Measurements from ENCODE around the gene ARMC2.
"Not testable (repeated sequence)": the region's sequence is repeated elsewhere in the genome, so short reads cannot be mapped to it uniquely, and the experiment has no call there.

The ARMC2 gene

DNA sequence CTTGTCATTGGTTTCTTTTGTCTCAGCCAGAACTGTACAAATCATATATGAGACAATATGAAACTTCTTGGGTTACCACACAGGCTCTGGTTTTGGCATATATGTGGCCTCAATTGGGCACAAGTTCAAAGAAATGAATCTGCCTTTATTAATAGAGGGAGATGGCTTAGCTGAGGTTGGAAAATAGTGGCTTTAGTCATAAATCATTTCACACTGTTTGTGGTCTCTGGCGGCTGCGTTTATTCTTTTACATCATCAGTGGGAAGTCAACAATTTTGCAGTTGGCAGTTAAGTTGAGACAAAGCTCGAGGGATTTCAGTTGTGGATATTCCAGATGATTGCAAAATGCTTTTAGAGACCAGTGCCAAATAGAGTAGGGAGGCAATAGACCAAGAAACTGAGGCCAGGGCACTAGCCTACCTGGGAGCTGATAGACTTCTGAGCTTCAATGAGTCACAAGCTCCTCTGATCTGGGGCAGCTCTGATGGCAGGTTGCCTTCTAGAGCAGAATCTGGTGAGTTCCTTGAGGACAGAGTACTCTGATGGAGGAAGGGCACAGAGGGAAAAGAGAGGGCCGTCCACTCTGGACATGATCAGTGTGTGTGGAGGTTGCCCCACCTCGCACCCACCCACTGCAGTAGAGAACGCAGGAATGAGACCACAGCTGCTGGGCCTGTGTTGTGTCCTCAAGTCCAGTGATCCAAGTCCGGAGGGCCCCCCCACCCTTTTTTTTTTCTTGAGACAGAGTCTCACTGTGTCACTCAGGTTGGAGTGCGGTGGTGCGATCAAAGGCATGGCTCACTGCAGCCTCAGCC, 73.5 kb downstream of the ARMC2 start:
- DNase-seq: no peak

GRCh38 chr6:108922499-108922898, 74.3 kb downstream of the ARMC2 start:
- DNase-seq: no peak

GRCh38 chr6:108927927-108928326, 79.7 kb downstream of the ARMC2 start:
- no peak for DNase-seq

DNA sequence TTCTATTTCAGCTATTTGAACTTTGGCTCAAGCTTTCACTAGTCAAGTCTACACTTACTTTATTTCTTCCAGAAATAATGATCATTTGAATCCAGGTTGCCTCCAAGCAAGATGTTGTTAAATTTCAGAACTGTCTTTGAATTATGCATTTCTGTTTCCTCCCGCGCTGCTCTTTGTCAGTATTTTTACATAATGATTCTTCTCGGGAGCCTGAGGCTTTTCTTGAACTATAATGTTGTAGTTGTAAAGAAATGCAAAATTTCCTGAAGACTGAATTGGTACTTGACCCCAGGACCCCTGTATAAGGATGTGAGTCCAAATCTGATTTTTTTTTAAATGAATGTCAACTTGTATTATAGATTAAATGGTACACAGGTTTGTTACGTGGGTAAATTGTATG, 80.4 kb downstream of the ARMC2 start:
- no peak for DNase-seq

GRCh38 chr6:108931090-108931489, 82.9 kb downstream of the ARMC2 start:
- DNase-seq: not testable (repeated sequence)

DNA sequence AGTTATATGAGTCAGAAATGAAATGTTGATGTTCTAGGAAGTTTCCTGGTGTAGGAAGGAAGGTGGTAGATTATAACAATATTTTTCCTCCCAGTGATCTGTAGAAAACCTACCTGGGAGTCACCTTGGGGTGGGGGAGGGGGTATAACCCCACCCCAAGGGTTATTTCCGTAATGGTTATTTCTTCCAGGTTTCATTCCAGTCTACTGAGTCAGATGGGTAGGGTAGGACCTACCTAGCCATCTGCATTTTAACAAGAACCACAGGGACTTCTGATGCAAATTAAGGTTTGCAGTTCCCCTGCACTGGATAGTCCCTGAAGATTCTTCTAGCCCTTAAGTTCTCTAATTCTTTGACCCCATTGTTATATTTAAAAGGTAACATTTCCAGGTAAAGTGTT, 88.9 kb downstream of the ARMC2 start:
- no peak for DNase-seq

- no peak for DNase-seq
Observed at GRCh38 chr6:108940741-108941140, 92.5 kb downstream of the ARMC2 start.

- no peak for DNase-seq
Observed at GRCh38 chr6:108941281-108941680, 93.1 kb downstream of the ARMC2 start.

DNA sequence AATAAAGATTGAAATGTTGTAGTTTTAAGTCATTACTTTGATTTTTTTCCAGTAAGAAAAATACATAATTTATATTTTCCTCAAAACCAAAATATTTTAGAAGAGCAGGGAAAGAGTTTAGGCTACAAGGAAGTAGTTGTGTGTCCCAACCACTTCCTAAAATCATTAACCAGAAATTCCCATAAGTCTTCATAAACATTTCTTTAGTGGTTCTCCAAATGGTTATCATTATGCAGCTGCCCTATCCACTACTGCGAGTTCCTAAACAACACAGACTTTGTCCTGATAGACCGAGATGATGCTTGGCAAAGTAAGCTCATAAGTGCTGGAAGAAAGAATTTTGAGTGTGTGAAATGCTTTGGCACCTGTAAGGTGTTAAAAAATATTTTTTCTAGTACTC, 93.6 kb downstream of the ARMC2 start:
- no peak for DNase-seq

- peak; percentile 34 to 64 for DNase-seq
Observed at GRCh38 chr6:108942556-108943492, 94.6 kb downstream of the ARMC2 start.

DNA sequence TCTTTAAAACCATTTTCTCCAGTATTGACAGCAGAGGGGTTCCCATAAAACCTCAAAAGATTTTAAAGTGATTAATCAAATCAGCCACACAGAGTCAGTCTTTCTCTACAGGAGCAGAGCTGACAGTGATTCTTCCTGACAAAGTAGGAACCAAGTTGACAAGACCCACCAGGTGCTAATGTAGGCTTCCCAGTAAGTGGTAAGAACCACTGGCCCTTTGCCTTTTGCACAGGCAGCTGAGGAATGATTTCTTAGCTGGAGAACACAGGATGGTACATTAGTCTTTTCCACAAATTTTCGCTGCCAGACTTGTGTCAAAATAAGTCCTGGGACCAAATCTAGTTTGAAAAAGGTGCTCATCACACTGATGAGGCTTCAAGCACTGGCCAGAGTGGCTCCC, 95.8 kb downstream of the ARMC2 start:
- no peak for DNase-seq

- no peak for DNase-seq
Observed at GRCh38 chr6:108944707-108945680, 96.8 kb downstream of the ARMC2 start.

GRCh38 chr6:108945681-108946159, 97.5 kb downstream of the ARMC2 start:
- DNase-seq: no peak

DNA sequence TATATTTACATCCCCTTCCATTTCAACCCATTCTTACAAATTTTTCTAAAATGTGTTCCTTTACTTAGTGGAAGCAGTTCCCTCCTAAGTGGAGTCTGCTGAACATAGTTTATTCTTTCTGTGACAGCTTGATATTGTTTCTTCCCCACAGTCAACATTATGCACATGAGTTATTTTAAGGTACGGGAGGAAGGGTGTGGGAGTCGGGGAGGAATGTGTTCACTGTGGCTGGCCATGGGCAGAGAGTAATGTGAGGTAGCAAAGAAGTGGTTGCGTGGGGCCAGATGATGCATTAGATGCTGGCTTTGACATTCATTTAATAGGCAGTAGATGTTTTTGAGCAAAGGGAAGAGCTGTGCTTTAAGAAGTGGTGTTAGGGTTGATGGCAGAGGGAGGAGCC, 98.5 kb downstream of the ARMC2 start:
- no peak for DNase-seq

DNA sequence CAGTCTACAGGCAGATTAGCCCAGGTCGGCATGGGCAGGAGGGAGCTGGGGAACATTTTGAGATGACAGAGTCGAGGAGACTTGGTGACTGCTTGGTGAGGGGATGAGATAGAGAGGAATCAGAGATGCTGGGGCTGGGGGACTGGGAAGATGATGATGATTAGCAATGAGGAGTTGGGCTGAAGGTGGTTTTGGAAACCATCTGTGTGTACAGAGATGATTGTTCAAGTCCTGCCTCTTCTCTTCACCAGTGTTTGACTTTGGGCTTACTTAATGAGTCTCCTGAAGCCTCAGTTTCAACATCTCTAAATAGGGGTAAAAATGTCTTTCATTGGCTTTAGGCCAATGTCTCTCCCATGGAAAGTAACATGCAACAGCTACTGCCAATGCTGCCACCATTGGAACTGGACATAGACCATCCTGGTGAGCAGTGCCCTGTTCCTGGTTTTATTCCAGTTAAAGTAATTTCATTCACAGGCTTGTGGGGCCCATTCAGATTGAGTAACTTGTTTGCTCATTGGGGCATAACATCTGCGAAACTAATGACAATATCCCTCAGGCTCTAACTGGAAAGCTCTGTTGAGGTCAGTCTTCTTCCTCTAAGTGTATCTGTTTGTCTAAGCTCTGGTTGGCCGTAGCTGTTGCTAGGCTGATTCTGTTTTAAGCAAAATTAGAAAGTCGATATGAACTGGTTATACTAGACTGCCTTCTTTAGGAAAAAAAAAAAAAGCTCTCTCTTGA, 99.1 kb downstream of the ARMC2 start:
- DNase-seq: no peak

GRCh38 chr6:108948181-108948661, 100.0 kb downstream of the ARMC2 start:
- no peak for DNase-seq

DNA sequence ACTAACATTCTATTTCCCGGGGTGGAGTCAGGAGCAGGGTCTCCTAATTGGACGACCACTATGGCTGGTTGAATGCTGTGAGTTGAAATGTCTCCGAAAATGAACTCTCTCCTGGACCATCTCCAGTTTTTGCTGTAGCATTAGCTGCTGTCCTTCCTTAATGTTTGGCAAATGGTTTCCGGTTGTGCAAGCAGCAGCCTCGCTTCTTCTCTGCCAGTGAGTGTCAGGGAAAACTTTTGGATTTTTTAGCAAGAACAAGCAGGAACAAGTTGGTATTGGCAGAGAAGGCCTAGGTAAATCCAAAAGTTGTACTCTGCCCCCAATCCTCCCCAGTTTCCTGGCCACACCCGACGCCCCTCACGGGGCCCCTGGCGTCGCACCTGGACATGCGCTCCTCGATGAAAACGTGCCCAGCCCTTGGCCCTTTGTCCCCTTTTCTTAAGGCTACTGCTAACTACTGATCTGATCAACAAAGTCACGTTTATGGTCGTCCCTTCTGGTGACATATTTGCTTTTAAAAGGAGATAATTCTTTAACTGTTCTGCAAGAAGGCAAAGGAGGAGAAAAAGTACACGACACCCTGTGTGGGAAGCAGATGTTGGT, 103.2 kb downstream of the ARMC2 start:
- DNase-seq: no peak

- no peak for DNase-seq
Observed at GRCh38 chr6:108952776-108953486, 104.7 kb downstream of the ARMC2 start.

DNA sequence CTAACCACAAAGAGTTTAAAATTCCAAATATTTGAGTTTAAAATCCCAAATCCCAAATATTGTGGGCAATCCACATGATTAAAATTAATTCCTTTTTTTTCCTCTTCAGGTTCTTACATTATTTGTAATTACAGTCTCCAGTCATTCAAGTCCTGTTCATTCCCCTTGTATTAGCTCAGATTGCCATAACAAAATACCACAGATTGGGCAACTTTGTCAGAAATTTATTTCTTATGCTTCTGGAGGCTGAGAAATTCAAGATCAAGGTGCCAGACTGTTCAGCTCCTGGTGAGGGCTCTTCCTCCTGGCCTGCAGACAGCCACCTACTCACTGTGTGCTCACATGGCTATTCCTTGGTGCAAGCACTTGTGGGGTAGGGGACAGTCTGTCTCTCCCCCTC, 105.5 kb downstream of the ARMC2 start:
- no peak for DNase-seq

- no peak for DNase-seq
Observed at GRCh38 chr6:108955329-108955949, 107.2 kb downstream of the ARMC2 start.

All from stimulated activated CD4-positive, alpha-beta T cell treated with anti-CD3 and anti-CD28 coated beads, Interleukin-4, amount 100 ng/mL, for 4 hours (primary cell).